Stimulated activated CD4-positive, alpha-beta T cell treated with anti-CD3 and anti-CD28 coated beads, Interleukin-4, amount 100 ng/mL, for 1 hour (primary cell): ENCODE results near the gene MMGT1.

Experiments
- DNase-seq: peaks from one replicate; pipeline ENCODE4 v3.0.0-alpha.2; 2020

MMGT1 gene

GRCh38 chrX:135973548-135974278 is at the start of gene MMGT1:
Gene MMGT1 (minus strand): TSS chrX:135973988. CDS start chrX:135973675, 313 bp downstream.
- peak; percentile 80 for DNase-seq

- no peak for DNase-seq
Measured at GRCh38 chrX:136021903-136022302, 48.1 kb upstream of the MMGT1 start.

GRCh38 chrX:136021160-136021559 is 47.4 kb upstream of the MMGT1 start:
- no peak for DNase-seq

GRCh38 chrX:136019226-136019625 is 45.4 kb upstream of the MMGT1 start:
- DNase-seq = no peak

- DNase-seq = no peak
Measured at GRCh38 chrX:136016881-136017280, 43.1 kb upstream of the MMGT1 start.

- DNase-seq = no peak
Measured at GRCh38 chrX:136015016-136015415, 41.2 kb upstream of the MMGT1 start.

- no peak for DNase-seq
Measured at GRCh38 chrX:135988245-135988644, 14.5 kb upstream of the MMGT1 start.

GRCh38 chrX:135985973-135986310 is 12.2 kb upstream of the MMGT1 start:
- DNase-seq = no peak

- DNase-seq = peak; percentile 70
Measured at GRCh38 chrX:135985157-135985972, 11.6 kb upstream of the MMGT1 start, which contains the start of gene SLC9A6. Gene SLC9A6 (plus strand): TSS chrX:135985435. CDS start chrX:135985659, 224 bp downstream.

- no peak for DNase-seq
Measured at GRCh38 chrX:135984791-135985156, 11.0 kb upstream of the MMGT1 start.

GRCh38 chrX:135984256-135984655 is 10.5 kb upstream of the MMGT1 start:
- DNase-seq = no peak

GRCh38 chrX:135982860-135983259 is 9.1 kb upstream of the MMGT1 start:
- no peak for DNase-seq

- no peak for DNase-seq
Measured at GRCh38 chrX:135981668-135982067, 7.9 kb upstream of the MMGT1 start.

- no peak for DNase-seq
Measured at GRCh38 chrX:135981010-135981409, 7.2 kb upstream of the MMGT1 start.

GRCh38 chrX:135977611-135978010 is 3.8 kb upstream of the MMGT1 start:
- no peak for DNase-seq

- DNase-seq = no peak
Measured at GRCh38 chrX:135975421-135975820, 1.6 kb upstream of the MMGT1 start.

- DNase-seq = peak; percentile 66
Measured at GRCh38 chrX:135974279-135974856, 580 bp upstream of the MMGT1 start.

GRCh38 chrX:135973025-135973547 is 702 bp downstream of the MMGT1 start:
- DNase-seq = no peak

- no peak for DNase-seq
Measured at GRCh38 chrX:135951291-135951690, 22.5 kb downstream of the MMGT1 start.

- no peak for DNase-seq
Measured at GRCh38 chrX:135944486-135944885, 29.3 kb downstream of the MMGT1 start.

GRCh38 chrX:135931644-135932487 is 41.9 kb downstream of the MMGT1 start:
- DNase-seq = peak; percentile 35

GRCh38 chrX:135927897-135928296 is 45.9 kb downstream of the MMGT1 start:
- no peak for DNase-seq

- DNase-seq = no peak
Measured at GRCh38 chrX:135923353-135923752, 50.4 kb downstream of the MMGT1 start.
